ENCODE measurements around the gene PIGB.

DNA sequence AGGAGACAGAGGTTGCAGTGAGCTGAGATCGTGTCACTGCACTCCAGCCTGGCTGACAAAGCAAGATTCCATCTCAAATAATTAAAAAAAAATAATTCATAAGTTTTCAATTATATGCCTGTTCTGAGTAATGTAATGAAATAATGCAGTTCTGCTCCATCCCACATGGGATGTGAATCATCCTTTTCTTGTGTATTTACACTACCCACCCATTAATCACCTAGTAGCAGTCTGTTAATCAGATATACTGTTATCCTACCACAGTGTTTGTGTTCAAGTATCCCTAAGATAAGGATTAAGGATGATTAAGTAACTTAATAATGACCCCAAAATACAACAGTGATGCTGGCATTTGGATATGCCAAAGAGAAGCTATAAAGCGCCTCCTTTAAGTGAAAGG, 38.8 kb downstream of the PIGB start:
- TF ChIP-seq TEAD4 (IDR thresholded peaks at IDR 0.05; ENCODE audit: low read depth, low read length) = no peak
- TF ChIP-seq, protein P1, sequence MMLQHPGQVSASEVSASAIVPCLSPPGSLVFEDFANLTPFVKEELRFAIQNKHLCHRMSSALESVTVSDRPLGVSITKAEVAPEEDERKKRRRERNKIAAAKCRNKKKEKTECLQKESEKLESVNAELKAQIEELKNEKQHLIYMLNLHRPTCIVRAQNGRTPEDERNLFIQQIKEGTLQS (IDR thresholded peaks at IDR 0.05; ENCODE audit: insufficient read depth, low read depth, low read length) = no peak
- TF ChIP-seq, protein P2, sequence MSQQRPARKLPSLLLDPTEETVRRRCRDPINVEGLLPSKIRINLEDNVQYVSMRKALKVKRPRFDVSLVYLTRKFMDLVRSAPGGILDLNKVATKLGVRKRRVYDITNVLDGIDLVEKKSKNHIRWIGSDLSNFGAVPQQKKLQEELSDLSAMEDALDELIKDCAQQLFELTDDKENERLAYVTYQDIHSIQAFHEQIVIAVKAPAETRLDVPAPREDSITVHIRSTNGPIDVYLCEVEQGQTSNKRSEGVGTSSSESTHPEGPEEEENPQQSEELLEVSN (IDR thresholded peaks at IDR 0.05) = no peak
- TF ChIP-seq POLR2A (IDR thresholded peaks at IDR 0.05; ENCODE audit: control extremely low read depth in 1 of 2, low read depth in 2 of 2, low read length in 2 of 2) = no peak
- TF ChIP-seq, protein P3, sequence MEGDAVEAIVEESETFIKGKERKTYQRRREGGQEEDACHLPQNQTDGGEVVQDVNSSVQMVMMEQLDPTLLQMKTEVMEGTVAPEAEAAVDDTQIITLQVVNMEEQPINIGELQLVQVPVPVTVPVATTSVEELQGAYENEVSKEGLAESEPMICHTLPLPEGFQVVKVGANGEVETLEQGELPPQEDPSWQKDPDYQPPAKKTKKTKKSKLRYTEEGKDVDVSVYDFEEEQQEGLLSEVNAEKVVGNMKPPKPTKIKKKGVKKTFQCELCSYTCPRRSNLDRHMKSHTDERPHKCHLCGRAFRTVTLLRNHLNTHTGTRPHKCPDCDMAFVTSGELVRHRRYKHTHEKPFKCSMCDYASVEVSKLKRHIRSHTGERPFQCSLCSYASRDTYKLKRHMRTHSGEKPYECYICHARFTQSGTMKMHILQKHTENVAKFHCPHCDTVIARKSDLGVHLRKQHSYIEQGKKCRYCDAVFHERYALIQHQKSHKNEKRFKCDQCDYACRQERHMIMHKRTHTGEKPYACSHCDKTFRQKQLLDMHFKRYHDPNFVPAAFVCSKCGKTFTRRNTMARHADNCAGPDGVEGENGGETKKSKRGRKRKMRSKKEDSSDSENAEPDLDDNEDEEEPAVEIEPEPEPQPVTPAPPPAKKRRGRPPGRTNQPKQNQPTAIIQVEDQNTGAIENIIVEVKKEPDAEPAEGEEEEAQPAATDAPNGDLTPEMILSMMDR (IDR thresholded peaks at IDR 0.05; ENCODE audit: control extremely low read depth in 1 of 3, insufficient read depth in 1 of 3, low read depth in 1 of 3, low read length in 3 of 3) = no peak
- TF ChIP-seq RBBP5 (IDR thresholded peaks at IDR 0.05; ENCODE audit: borderline replicate concordance, low read depth, low read length) = no peak
- no peak for TF ChIP-seq EZH2 (IDR thresholded peaks at IDR 0.05; ENCODE audit: low read depth, low read length, severe bottlenecking)
- TF ChIP-seq, protein P4, sequence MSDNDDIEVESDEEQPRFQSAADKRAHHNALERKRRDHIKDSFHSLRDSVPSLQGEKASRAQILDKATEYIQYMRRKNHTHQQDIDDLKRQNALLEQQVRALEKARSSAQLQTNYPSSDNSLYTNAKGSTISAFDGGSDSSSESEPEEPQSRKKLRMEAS (IDR thresholded peaks at IDR 0.05) = no peak
- TF ChIP-seq, protein P5, sequence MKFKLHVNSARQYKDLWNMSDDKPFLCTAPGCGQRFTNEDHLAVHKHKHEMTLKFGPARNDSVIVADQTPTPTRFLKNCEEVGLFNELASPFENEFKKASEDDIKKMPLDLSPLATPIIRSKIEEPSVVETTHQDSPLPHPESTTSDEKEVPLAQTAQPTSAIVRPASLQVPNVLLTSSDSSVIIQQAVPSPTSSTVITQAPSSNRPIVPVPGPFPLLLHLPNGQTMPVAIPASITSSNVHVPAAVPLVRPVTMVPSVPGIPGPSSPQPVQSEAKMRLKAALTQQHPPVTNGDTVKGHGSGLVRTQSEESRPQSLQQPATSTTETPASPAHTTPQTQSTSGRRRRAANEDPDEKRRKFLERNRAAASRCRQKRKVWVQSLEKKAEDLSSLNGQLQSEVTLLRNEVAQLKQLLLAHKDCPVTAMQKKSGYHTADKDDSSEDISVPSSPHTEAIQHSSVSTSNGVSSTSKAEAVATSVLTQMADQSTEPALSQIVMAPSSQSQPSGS (IDR thresholded peaks at IDR 0.05; ENCODE audit: low read length) = no peak
- no peak for TF ChIP-seq POLR2AphosphoS5 (IDR thresholded peaks at IDR 0.05; ENCODE audit: low read depth, low read length)
- TF ChIP-seq ZNF274 (IDR thresholded peaks at IDR 0.05; ENCODE audit: borderline replicate concordance, extremely low read depth, low read length) = no peak
- TF ChIP-seq RAD21 (IDR thresholded peaks at IDR 0.05 in 1 of 2, conservative IDR thresholded peaks at IDR 0.05 in 1 of 2; ENCODE audit: low read depth in 2 of 2, low read length in 2 of 2) = no peak
- TF ChIP-seq YY1 (IDR thresholded peaks at IDR 0.05; ENCODE audit: low read depth, low read length) = no peak
- TF ChIP-seq KDM1A (IDR thresholded peaks at IDR 0.05; ENCODE audit: borderline replicate concordance, low read length) = no peak

Data from H1 (cell line).